OCI-LY3 (cell line): Measurements from ENCODE around the gene FAM13A.

Source experiments
- H2AFZ ChIP-seq: fragments of 200-600, 300-600 bp; shearing (Covaris generic); 2 replicates; pipeline ENCODE4 v1.6.0; 2014; ENCODE audit warnings: antibody characterized with exemption, low read depth, low read length
- H3K27ac ChIP-seq: fragments of 200-600, 300-600 bp; sonication (generic); 2 replicates; pipeline ENCODE4 v1.5.1; 2014; ENCODE audit warnings: mild to moderate bottlenecking, low read length, moderate library complexity, mixed read lengths
- H3K27me3 ChIP-seq: fragments of 200-600, 300-600 bp; sonication (generic); 2 replicates; pipeline ENCODE4 v1.6.1; 2014; ENCODE audit warnings: low read depth, low read length, mixed read lengths
- H3K36me3 ChIP-seq: fragments of 200-600, 300-600 bp; sonication (generic); replicated peaks from 2 replicates; pipeline ENCODE3; 2014; ENCODE audit warnings: low read depth, low read length, mixed read lengths
- H3K4me1 ChIP-seq: fragments of 300-600, 200-600 bp; sonication (generic); 2 replicates; pipeline ENCODE4 v1.6.1; 2014; ENCODE audit warnings: low read length, mixed read lengths
- H3K4me2 ChIP-seq: fragments of 200-600, 300-600 bp; sonication (generic); 2 replicates; pipeline ENCODE4 v1.6.1; 2014; ENCODE audit warnings: low read length, mixed read lengths
- H3K4me3 ChIP-seq: fragments of 300-600, 200-600 bp; sonication (generic); 2 replicates; pipeline ENCODE4 v1.5.1; 2014; ENCODE audit warnings: antibody characterized with exemption, mild to moderate bottlenecking, low read length, moderate library complexity
- H3K79me2 ChIP-seq: fragments of 300-600, 200-600 bp; shearing (Covaris generic); 2 replicates; pipeline ENCODE4 v1.6.1; 2014; ENCODE audit warnings: mild to moderate bottlenecking, low read length, mixed read lengths
- H3K9ac ChIP-seq: fragments of 300-600, 200-600 bp; shearing (Covaris generic); 2 replicates; pipeline ENCODE4 v1.6.0; 2014; ENCODE audit warnings: mild to moderate bottlenecking, low read length, moderate library complexity
- H3K9me3 ChIP-seq: fragments of 200-600, 300-600 bp; shearing (Covaris generic); 2 replicates; pipeline ENCODE4 v1.6.1; 2014; ENCODE audit warnings: low read length, mixed read lengths; ENCODE audit not compliant: insufficient read depth
- H4K20me1 ChIP-seq: fragments of 200-600, 300-600 bp; sonication (generic); 2 replicates; pipeline ENCODE4 v1.6.1; 2016; ENCODE audit warnings: low read length, mixed read lengths; ENCODE audit not compliant: insufficient read depth
- EZH2phosphoT487 ChIP-seq: fragments of 200-600 bp; shearing (Covaris generic); IDR thresholded peaks from 2 replicates; pipeline ENCODE4 v1.6.1; 2018; ENCODE audit warnings: antibody characterized with exemption, mixed run types, low read depth
- TF ChIP-seq, protein P1 (sequence below): fragments of 200-600, 300-600 bp; sonication (generic); IDR thresholded peaks from 2 replicates; pipeline ENCODE4 v1.5.1; 2014; ENCODE audit warnings: antibody characterized with exemption, low read length, low read depth

Gene FAM13A

DNA sequence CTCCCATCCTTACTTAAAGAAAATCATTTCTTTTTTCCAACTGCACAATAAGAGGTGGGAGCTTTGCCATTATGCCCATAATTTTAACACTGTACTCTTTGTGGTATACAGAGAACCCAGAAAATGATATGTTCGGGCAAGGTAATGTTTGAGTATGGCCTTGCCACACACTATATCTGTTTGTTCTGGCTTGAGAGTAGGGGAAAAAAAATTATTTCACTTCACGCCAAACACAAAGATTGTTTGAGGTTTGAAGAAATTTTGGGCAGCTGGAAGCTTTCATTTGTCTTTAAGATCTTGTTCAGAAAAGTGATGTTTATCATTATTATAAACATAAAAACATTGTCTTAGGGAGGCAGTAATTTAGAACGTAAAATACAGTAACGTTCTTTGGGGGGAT is 244.0 kb downstream of the FAM13A start:
- TF ChIP-seq, protein P1, sequence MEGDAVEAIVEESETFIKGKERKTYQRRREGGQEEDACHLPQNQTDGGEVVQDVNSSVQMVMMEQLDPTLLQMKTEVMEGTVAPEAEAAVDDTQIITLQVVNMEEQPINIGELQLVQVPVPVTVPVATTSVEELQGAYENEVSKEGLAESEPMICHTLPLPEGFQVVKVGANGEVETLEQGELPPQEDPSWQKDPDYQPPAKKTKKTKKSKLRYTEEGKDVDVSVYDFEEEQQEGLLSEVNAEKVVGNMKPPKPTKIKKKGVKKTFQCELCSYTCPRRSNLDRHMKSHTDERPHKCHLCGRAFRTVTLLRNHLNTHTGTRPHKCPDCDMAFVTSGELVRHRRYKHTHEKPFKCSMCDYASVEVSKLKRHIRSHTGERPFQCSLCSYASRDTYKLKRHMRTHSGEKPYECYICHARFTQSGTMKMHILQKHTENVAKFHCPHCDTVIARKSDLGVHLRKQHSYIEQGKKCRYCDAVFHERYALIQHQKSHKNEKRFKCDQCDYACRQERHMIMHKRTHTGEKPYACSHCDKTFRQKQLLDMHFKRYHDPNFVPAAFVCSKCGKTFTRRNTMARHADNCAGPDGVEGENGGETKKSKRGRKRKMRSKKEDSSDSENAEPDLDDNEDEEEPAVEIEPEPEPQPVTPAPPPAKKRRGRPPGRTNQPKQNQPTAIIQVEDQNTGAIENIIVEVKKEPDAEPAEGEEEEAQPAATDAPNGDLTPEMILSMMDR: no peak
- TF ChIP-seq EZH2phosphoT487: no peak

DNA sequence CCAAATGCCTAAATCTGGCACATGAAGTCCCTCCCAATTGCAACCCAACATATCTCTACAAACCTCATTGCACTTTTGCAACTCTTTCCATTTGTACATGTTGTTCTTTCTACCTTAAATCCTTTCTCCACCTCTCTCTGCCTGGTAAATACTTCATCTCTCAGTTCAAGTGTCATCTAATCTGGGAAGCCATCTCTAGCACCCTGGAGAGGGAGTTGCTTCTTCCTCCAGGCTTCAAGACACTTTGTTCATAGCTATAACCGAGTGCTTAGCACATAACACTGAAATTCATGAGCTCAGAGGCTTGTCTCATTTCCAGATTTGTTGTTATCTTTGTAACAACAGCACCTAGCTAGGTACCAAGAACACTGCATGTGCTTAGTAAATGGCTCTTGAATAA is 244.6 kb downstream of the FAM13A start:
- Histone ChIP-seq H3K27me3 (peaks cover 7% of the 10 kb centered on the region; the same call in 1 of the 2 replicates), H3K4me2 (no peak overlapping the region), H4K20me1 (no peaks in the 10 kb centered on the region), H3K36me3 (no peaks in the 10 kb centered on the region), H3K79me2 (no peaks in the 10 kb centered on the region), H3K4me3 (no peak overlapping the region), H3K9ac (no peak overlapping the region), H3K9me3 (no peaks in the 10 kb centered on the region), H2AFZ (no peak overlapping the region), H3K4me1 (no peaks in the 10 kb centered on the region), H3K27ac (no peak overlapping the region)
- TF ChIP-seq, protein P1: no peak

More for the DNA sequence above, 244.0 kb downstream of the FAM13A start:
- no peak overlapping the region for H3K9ac ChIP-seq
- H3K27me3 ChIP-seq: peaks cover 7% of the 10 kb centered on the region; the same call in 1 of the 2 replicates
- H3K9me3 ChIP-seq: no peaks in the 10 kb centered on the region
- no peaks in the 10 kb centered on the region for H3K4me1 ChIP-seq
- no peak overlapping the region for H3K4me2 ChIP-seq
- no peaks in the 10 kb centered on the region for H4K20me1 ChIP-seq
- H3K4me3 ChIP-seq: no peak overlapping the region
- no peaks in the 10 kb centered on the region for H3K79me2 ChIP-seq
- no peaks in the 10 kb centered on the region for H3K36me3 ChIP-seq
- H2AFZ ChIP-seq: no peak overlapping the region
- no peak overlapping the region for H3K27ac ChIP-seq

DNA sequence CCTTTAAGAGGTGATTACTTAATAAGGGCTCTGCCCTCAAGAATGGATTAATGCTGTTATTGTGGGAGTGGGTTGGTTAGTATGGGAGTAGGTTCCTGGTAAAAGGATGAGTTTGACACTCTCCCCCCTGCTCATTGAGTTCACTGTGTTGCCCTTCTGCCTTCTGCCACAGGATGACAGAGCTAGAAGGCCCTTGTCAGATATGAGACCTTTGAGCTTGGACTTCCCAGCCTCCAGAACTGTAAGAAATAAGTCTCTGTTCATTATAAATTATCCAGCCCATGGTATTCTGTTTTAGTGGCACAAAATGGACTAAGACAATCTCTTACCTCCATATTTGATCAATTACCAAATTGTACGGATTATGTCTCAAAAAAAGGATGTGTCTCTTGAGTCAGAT is 245.1 kb downstream of the FAM13A start:
- H3K9ac ChIP-seq: no peak overlapping the region

DNA sequence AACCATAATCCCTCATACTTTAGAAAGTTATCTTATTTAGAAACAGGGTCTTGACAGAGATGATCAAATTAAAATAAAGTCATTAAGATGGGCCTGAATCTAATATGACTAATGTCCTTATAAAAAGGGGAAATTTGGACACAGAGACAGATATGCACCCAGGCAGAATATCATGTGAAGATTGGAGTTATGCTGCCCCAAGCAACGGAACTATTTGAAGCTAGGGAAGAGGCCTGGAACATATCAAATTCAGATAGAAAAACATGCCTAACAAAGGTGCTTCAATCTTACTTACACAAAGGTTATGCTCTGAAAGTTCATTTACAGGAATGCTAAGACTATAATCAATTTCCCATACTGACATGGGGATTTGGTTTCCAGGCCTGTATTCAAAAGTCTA is 246.7 kb downstream of the FAM13A start:
- Histone ChIP-seq H3K79me2 (no peaks in the 10 kb centered on the region), H3K9me3 (no peaks in the 10 kb centered on the region), H2AFZ (no peak overlapping the region), H4K20me1 (no peaks in the 10 kb centered on the region), H3K9ac (no peak overlapping the region), H3K4me1 (0 out of 2 replicates have a peak, but pooled peaks cover under 1% of the 10 kb centered on the region), H3K36me3 (no peaks in the 10 kb centered on the region), H3K27ac (no peak overlapping the region), H3K4me2 (no peak overlapping the region), H3K27me3 (peaks cover 8% of the 10 kb centered on the region), H3K4me3 (no peak overlapping the region)
- TF ChIP-seq, protein P1: no peak
- no peak for TF ChIP-seq EZH2phosphoT487

More for the DNA sequence above, 245.1 kb downstream of the FAM13A start:
- peaks cover 7% of the 10 kb centered on the region; the same call in 1 of the 2 replicates for H3K27me3 ChIP-seq
- no peaks in the 10 kb centered on the region for H3K79me2 ChIP-seq
- no peak overlapping the region for H2AFZ ChIP-seq
- H3K4me3 ChIP-seq: no peak overlapping the region
- H3K9me3 ChIP-seq: no peaks in the 10 kb centered on the region
- H3K4me2 ChIP-seq: no peak overlapping the region
- no peaks in the 10 kb centered on the region for H4K20me1 ChIP-seq
- no peak overlapping the region for H3K27ac ChIP-seq
- no peaks in the 10 kb centered on the region for H3K4me1 ChIP-seq
- TF ChIP-seq, protein P1: no peak
- TF ChIP-seq EZH2phosphoT487: no peak
- H3K36me3 ChIP-seq: no peaks in the 10 kb centered on the region
